T-cell (primary cell): ENCODE results near the gene KBTBD13. TPM values are rescaled to one million over a fixed set of nuclear protein-coding genes. Genes with fewer than 3 reads are reported as not detected.
"Not testable (repeated sequence)": the region's sequence is repeated elsewhere in the genome, so short reads cannot be mapped to it uniquely, and the experiment has no call there.

ENCODE experiments used
- ATAC-seq, 4 experiments: fragments of 200-7000 bp in 3 of 4; fragments of 150-1000 bp in 1 of 4; cut with Tn5 transposase; replicated peaks in 1 of 4; 1 replicate in 3 of 4; 2 replicates in 1 of 4; pipeline ENCODE4 v1.10.0; 2021; ENCODE audit warnings: moderate library complexity in 3 of 4, mild to moderate bottlenecking in 2 of 4, moderate number of reproducible peaks in 1 of 4
- CTCF ChIA-PET, 2 donors: fragments of 300-600 bp; sonication (Branson Sonifier 250); formaldehyde crosslinking; loops; one replicate each; lab custom pipeline; 2022; ENCODE audit warnings: antibody characterized with exemption in 2 of 2; lab: Charles Lee
- POLR2A ChIA-PET, 2 donors: fragments of 300-600 bp; sonication (Branson Sonifier 250); formaldehyde crosslinking; loops; one replicate each; lab custom pipeline; 2022; ENCODE audit warnings: antibody characterized with exemption in 2 of 2; lab: Charles Lee
- DNase-seq, 35 experiments: peaks; one replicate each; pipeline versions ENCODE4 v3.0.0 to v3.0.0-alpha.2; 2013 to 2023
- H3K27ac ChIP-seq: one replicate; pipeline ENCODE4 v1.5.1; 2013; ENCODE audit warnings: low read length
- H3K27me3 ChIP-seq, 2 experiments: replicated peaks in 1 of 2; 1 replicate in 1 of 2; 2 replicates in 1 of 2; pipeline versions ENCODE4 v1.6.1 to v1.7.0; 2013; ENCODE audit warnings: low read length in 1 of 2, mixed read lengths in 1 of 2; ENCODE audit not compliant: control insufficient read depth in 2 of 2, insufficient read depth in 2 of 2; ENCODE audit errors: extremely low read depth in 1 of 2
- H3K36me3 ChIP-seq, 2 donors: 1 replicate in 1 of 2; 2 replicates in 1 of 2; pipeline versions ENCODE4 v1.6.1 to v1.7.0; 2013; ENCODE audit warnings: low read length in 1 of 2; ENCODE audit not compliant: control insufficient read depth in 2 of 2, insufficient read depth in 1 of 2; ENCODE audit errors: extremely low read depth in 1 of 2
- H3K4me1 ChIP-seq, 2 experiments: 1 replicate in 1 of 2; 2 replicates in 1 of 2; pipeline versions ENCODE4 v1.6.1 to v1.7.0; 2013; ENCODE audit warnings: low read length in 2 of 2, mixed read lengths in 1 of 2; ENCODE audit not compliant: insufficient read depth in 2 of 2, control insufficient read depth in 1 of 2; ENCODE audit errors: extremely low read depth in 1 of 2
- H3K4me3 ChIP-seq, 2 donors: 1 replicate in 1 of 2; 2 replicates in 1 of 2; pipeline versions ENCODE4 v1.5.1 to v1.7.0; 2013; ENCODE audit warnings: mild to moderate bottlenecking in 2 of 2, low read length in 1 of 2, moderate library complexity in 1 of 2; ENCODE audit not compliant: control insufficient read depth in 1 of 2; ENCODE audit errors: extremely low read depth in 1 of 2
- H3K9me3 ChIP-seq: 2 replicates; pipeline ENCODE4 v1.7.0; 2013
- H3K27ac Mint-ChIP-seq, 2 donors: one replicate each; pipeline ENCODE4 v1.8.0; 2020 to 2021; ENCODE audit warnings: mild to moderate bottlenecking in 2 of 2, mixed read lengths in 2 of 2
- H3K27me3 Mint-ChIP-seq, 2 donors: one replicate each; pipeline ENCODE4 v1.8.0; 2021 to 2022; ENCODE audit warnings: mixed read lengths in 2 of 2
- H3K36me3 Mint-ChIP-seq: one replicate; pipeline ENCODE4 v1.8.0; 2021; ENCODE audit warnings: mixed read lengths
- H3K4me1 Mint-ChIP-seq, 3 donors: one replicate each; pipeline ENCODE4 v1.8.0; 2020 to 2022; ENCODE audit warnings: mixed read lengths in 3 of 3, mild to moderate bottlenecking in 1 of 3
- H3K4me3 Mint-ChIP-seq, 3 donors: one replicate each; pipeline ENCODE4 v1.8.0; 2020 to 2022; ENCODE audit warnings: mild to moderate bottlenecking in 3 of 3, mixed read lengths in 3 of 3, moderate library complexity in 3 of 3
- H3K9me3 Mint-ChIP-seq, 3 donors: one replicate each; pipeline ENCODE4 v1.8.0; 2020 to 2022; ENCODE audit warnings: mixed read lengths in 3 of 3
- WGBS: methylation state at CpG from one replicate; pipeline ENCODE4 v1.1.5; 2013; ENCODE audit warnings: missing lambda C conversion rate; ENCODE audit not compliant: insufficient coverage; 5-methylcytosine and 5-hydroxymethylcytosine counted together
- total RNA-seq, 35 experiments: library from RNA in 6 of 35; stranded (reverse) in 6 of 35; fragments of 120-200 nt in 1 of 35; gene quantifications; one replicate each; pipeline versions ENCODE4 v1.2.1 to v1.2.4 and lab custom pipeline; 2013 to 2026

The KBTBD13 gene
- total RNA-seq, 5 donors from 2014 or later (not counting 1 experiment from before 2014, with no cell fraction given): not detected

GRCh38 chr15:65069779-65070546, 6.6 kb upstream of the KBTBD13 start:
- no peaks in the 10 kb centered on the region for H3K36me3 Mint-ChIP-seq
- ATAC-seq (no peak), DNase-seq (no peak)
- no peaks in the 10 kb centered on the region for H3K9me3 Mint-ChIP-seq
- 85% methylated on average over 4 of the region's 5 CpGs for WGBS
- ChIA-PET POLR2A (interaction anchor here (0.5 to 0.6 kb wide), 2 partner anchors 385 to 637 kb away, joined by 3 to 7 read pairs; no protein-coding TSS in a partner anchor), CTCF (no interaction called here)
- no peak overlapping the region for H3K27ac Mint-ChIP-seq
- no peak overlapping the region for H3K27ac ChIP-seq
- peaks cover 0 to 9% of the 10 kb centered on the region in 2 experiments for H3K4me1 ChIP-seq
- no peak overlapping the region for H3K4me3 Mint-ChIP-seq
- H3K27me3 Mint-ChIP-seq: peaks cover 27 to 41% of the 10 kb centered on the region in 2 donors
- H3K9me3 ChIP-seq: no peaks in the 10 kb centered on the region
- no peak overlapping the region for H3K4me3 ChIP-seq
- H3K4me1 Mint-ChIP-seq: peaks cover 8 to 11% (median 10%) of the 10 kb centered on the region in 3 donors
- H3K36me3 ChIP-seq: no peaks in the 10 kb centered on the region
- H3K27me3 ChIP-seq: peaks cover 5 to 41% of the 10 kb centered on the region in 2 experiments

GRCh38 chr15:65071381-65071811, 5.2 kb upstream of the KBTBD13 start:
- 63% methylated on average over 3 of the region's 5 CpGs for WGBS
- no peak overlapping the region for H3K4me3 Mint-ChIP-seq
- ATAC-seq: no peak
- DNase-seq: no peak
- H3K36me3 Mint-ChIP-seq: no peaks in the 10 kb centered on the region
- no peak overlapping the region for H3K27ac Mint-ChIP-seq
- Histone ChIP-seq H3K27me3 (peaks cover 5 to 35% of the 10 kb centered on the region in 2 experiments), H3K9me3 (no peaks in the 10 kb centered on the region), H3K4me1 (peaks cover 0 to 9% of the 10 kb centered on the region in 2 experiments), H3K27ac (no peak overlapping the region), H3K4me3 (no peak overlapping the region), H3K36me3 (no peaks in the 10 kb centered on the region)
- H3K4me1 Mint-ChIP-seq: peaks cover 8 to 15% (median 10%) of the 10 kb centered on the region in 3 donors
- ChIA-PET CTCF (no interaction called here), POLR2A (no interaction called here)
- peaks cover 21 to 32% of the 10 kb centered on the region in 2 donors for H3K27me3 Mint-ChIP-seq
- H3K9me3 Mint-ChIP-seq: no peaks in the 10 kb centered on the region

- ATAC-seq (no peak), DNase-seq (no peak)
- no peak overlapping the region for H3K4me3 ChIP-seq
- Mint-ChIP-seq H3K27ac (no peak overlapping the region), H3K27me3 (peaks cover 18 to 29% of the 10 kb centered on the region in 2 donors), H3K4me3 (no peak overlapping the region), H3K9me3 (no peaks in the 10 kb centered on the region), H3K4me1 (peaks cover 9 to 15% (median 10%) of the 10 kb centered on the region in 3 donors), H3K36me3 (no peaks in the 10 kb centered on the region)
- WGBS: no CpG with 5 or more reads among the region's 1 CpG
- peaks cover 0 to 9% of the 10 kb centered on the region in 2 experiments for H3K4me1 ChIP-seq
- no peak overlapping the region for H3K27ac ChIP-seq
- CTCF ChIA-PET: interaction anchor here in 1 of 2 donors (0.6 kb wide), 1 partner anchor 20 kb away, joined by 9 read pairs; no protein-coding TSS in a partner anchor
- H3K9me3 ChIP-seq: no peaks in the 10 kb centered on the region
- H3K27me3 ChIP-seq: peaks cover 5 to 32% of the 10 kb centered on the region in 2 experiments
- POLR2A ChIA-PET: no interaction called here
- H3K36me3 ChIP-seq: no peaks in the 10 kb centered on the region
Measured at GRCh38 chr15:65072027-65072426, 4.5 kb upstream of the KBTBD13 start.

GRCh38 chr15:65072617-65073016, 3.9 kb upstream of the KBTBD13 start:
- CTCF ChIA-PET: interaction anchor here in 1 of 2 donors (0.6 kb wide), 1 partner anchor 20 kb away, joined by 9 read pairs; no protein-coding TSS in a partner anchor
- peaks cover 0 to 4% of the 10 kb centered on the region in 2 experiments for H3K4me1 ChIP-seq
- H3K27me3 ChIP-seq: peaks cover 5 to 29% of the 10 kb centered on the region in 2 experiments
- ATAC-seq (no peak), DNase-seq (no peak)
- Mint-ChIP-seq H3K4me3 (no peak overlapping the region), H3K4me1 (peaks cover 5 to 12% (median 7%) of the 10 kb centered on the region in 3 donors), H3K9me3 (no peaks in the 10 kb centered on the region), H3K36me3 (no peaks in the 10 kb centered on the region), H3K27ac (no peak overlapping the region), H3K27me3 (peaks cover 15 to 25% of the 10 kb centered on the region in 2 donors)
- H3K36me3 ChIP-seq: no peaks in the 10 kb centered on the region
- 92% methylated on average over 2 of the region's 3 CpGs for WGBS
- H3K4me3 ChIP-seq: no peak overlapping the region
- H3K9me3 ChIP-seq: no peaks in the 10 kb centered on the region
- POLR2A ChIA-PET: interaction anchor here in 1 of 2 donors (0.6 kb wide), 1 partner anchor 172 kb away, joined by 3 read pairs; no protein-coding TSS in a partner anchor
- H3K27ac ChIP-seq: no peak overlapping the region

- H3K36me3 ChIP-seq, H3K4me3 ChIP-seq, H3K9me3 ChIP-seq, H3K27ac ChIP-seq, H3K36me3 Mint-ChIP-seq, DNase-seq, ATAC-seq, CTCF ChIA-PET, H3K27ac Mint-ChIP-seq, H3K4me1 ChIP-seq, POLR2A ChIA-PET, H3K9me3 Mint-ChIP-seq, H3K4me3 Mint-ChIP-seq: not testable (repeated sequence)
- Mint-ChIP-seq H3K27me3 (peaks cover 23 to 24% of the 10 kb centered on the region in 2 donors), H3K4me1 (peaks cover 5 to 14% (median 6%) of the 10 kb centered on the region in 3 donors)
- peaks cover 0 to 38% of the 10 kb centered on the region in 2 experiments for H3K27me3 ChIP-seq
- WGBS: 96% methylated on average over 14 of the region's 22 CpGs
Measured at GRCh38 chr15:65074946-65075345, 1.6 kb upstream of the KBTBD13 start.

- CTCF ChIA-PET: interaction anchor here in 1 of 2 donors (0.7 kb wide), 1 partner anchor 41 kb away, joined by 3 read pairs; no protein-coding TSS in a partner anchor
- H3K4me1 Mint-ChIP-seq: peaks cover 5 to 14% (median 6%) of the 10 kb centered on the region in 3 donors
- H3K4me3 Mint-ChIP-seq: peak overlapping the region in 1 of 3 donors; percentile 28
Measured at GRCh38 chr15:65075607-65076395, 745 bp upstream of the KBTBD13 start.

More at GRCh38 chr15:65075607-65076395, 745 bp upstream of the KBTBD13 start:
- H3K4me3 ChIP-seq, H3K27ac Mint-ChIP-seq, H3K36me3 Mint-ChIP-seq, ATAC-seq, H3K9me3 ChIP-seq, H3K9me3 Mint-ChIP-seq, H3K27ac ChIP-seq, H3K36me3 ChIP-seq, DNase-seq, H3K4me1 ChIP-seq, POLR2A ChIA-PET: not testable (repeated sequence)
- peaks cover 0 to 38% of the 10 kb centered on the region in 2 experiments for H3K27me3 ChIP-seq
- 69% methylated on average over 10 of the region's 12 CpGs for WGBS
- H3K27me3 Mint-ChIP-seq: peaks cover 22 to 23% of the 10 kb centered on the region in 2 donors
